ENCODE results near the gene ITGA7. TPM values are rescaled to one million over a fixed set of nuclear protein-coding genes. Genes with fewer than 3 reads are reported as not detected.

The ITGA7 gene
- polyA plus RNA-seq, 1 of the 3 experiments (the other 2 are of a cell fraction), result 19.7 TPM

- ChIA-PET POLR2A (no interaction called here), CTCF (interaction anchor here (1.0 to 2.1 kb wide), 2 partner anchors 19 to 39 kb away, joined by 3 to 12 read pairs; no protein-coding TSS in a partner anchor)
Measured at GRCh38 chr12:55695349-55695748, 12.4 kb downstream of the ITGA7 start.

More at GRCh38 chr12:55695349-55695748, 12.4 kb downstream of the ITGA7 start:
- Histone ChIP-seq H3K27ac (ENCODE audit: low read depth in 2 of 2, low read length in 1 of 2) (no peak overlapping the region), H3F3A (replicated peaks; ENCODE audit: insufficient read depth) (no peaks in the 10 kb centered on the region), H3K9me3 (no peaks in the 10 kb centered on the region), H3K9ac (no peak overlapping the region), H3K4me1 (ENCODE audit: control insufficient read depth in 1 of 2, insufficient read depth in 2 of 2, low read depth in 1 of 2, low read length in 1 of 2) (no peaks in the 10 kb centered on the region), H3K79me2 (ENCODE audit: insufficient read depth) (no peaks in the 10 kb centered on the region), H3K36me3 (replicated peaks in 1 of 2; ENCODE audit: control insufficient read depth in 1 of 2, insufficient read depth in 2 of 2, low read length in 1 of 2) (no peaks in the 10 kb centered on the region), H3K9me2 (no peaks in the 10 kb centered on the region), H3K4me3 (ENCODE audit: low read depth in 2 of 2, low read length in 1 of 2) (no peak overlapping the region), H3K27me3 (ENCODE audit: insufficient read depth) (no peaks in the 10 kb centered on the region), H2AFZ (ENCODE audit: low read depth) (no peak overlapping the region), H4K20me1 (ENCODE audit: insufficient read depth) (no peaks in the 10 kb centered on the region), H3K4me2 (no peak overlapping the region)
- TF ChIP-seq, protein P1, sequence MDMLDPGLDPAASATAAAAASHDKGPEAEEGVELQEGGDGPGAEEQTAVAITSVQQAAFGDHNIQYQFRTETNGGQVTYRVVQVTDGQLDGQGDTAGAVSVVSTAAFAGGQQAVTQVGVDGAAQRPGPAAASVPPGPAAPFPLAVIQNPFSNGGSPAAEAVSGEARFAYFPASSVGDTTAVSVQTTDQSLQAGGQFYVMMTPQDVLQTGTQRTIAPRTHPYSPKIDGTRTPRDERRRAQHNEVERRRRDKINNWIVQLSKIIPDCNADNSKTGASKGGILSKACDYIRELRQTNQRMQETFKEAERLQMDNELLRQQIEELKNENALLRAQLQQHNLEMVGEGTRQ (IDR thresholded peaks at IDR 0.05; ENCODE audit: borderline replicate concordance, low read depth, low read length), result no peak
- TF ChIP-seq TEAD4 (IDR thresholded peaks at IDR 0.05; ENCODE audit: borderline replicate concordance, insufficient read depth) (no peak), MXI1 (IDR thresholded peaks at IDR 0.05; ENCODE audit: low read depth, low read length) (no peak), EP300 (IDR thresholded peaks at IDR 0.05; ENCODE audit: borderline replicate concordance in 1 of 2, low read depth in 1 of 2, low read length in 1 of 2) (no peak), FOXM1 (IDR thresholded peaks at IDR 0.05; ENCODE audit: low read depth) (no peak), NFIC (IDR thresholded peaks at IDR 0.05; ENCODE audit: borderline replicate concordance) (no peak), RCOR1 (IDR thresholded peaks at IDR 0.05; ENCODE audit: low read length) (no peak), FOXJ3 (CRISPR knock-in tag; IDR thresholded peaks at IDR 0.05) (no peak), EZH2phosphoT487 (IDR thresholded peaks at IDR 0.05; ENCODE audit: borderline replicate concordance, low read depth) (no peak)
- TF ChIP-seq, protein P2, sequence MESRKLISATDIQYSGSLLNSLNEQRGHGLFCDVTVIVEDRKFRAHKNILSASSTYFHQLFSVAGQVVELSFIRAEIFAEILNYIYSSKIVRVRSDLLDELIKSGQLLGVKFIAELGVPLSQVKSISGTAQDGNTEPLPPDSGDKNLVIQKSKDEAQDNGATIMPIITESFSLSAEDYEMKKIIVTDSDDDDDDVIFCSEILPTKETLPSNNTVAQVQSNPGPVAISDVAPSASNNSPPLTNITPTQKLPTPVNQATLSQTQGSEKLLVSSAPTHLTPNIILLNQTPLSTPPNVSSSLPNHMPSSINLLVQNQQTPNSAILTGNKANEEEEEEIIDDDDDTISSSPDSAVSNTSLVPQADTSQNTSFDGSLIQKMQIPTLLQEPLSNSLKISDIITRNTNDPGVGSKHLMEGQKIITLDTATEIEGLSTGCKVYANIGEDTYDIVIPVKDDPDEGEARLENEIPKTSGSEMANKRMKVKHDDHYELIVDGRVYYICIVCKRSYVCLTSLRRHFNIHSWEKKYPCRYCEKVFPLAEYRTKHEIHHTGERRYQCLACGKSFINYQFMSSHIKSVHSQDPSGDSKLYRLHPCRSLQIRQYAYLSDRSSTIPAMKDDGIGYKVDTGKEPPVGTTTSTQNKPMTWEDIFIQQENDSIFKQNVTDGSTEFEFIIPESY (IDR thresholded peaks at IDR 0.05; ENCODE audit: borderline replicate concordance, low read depth), result no peak
- TF ChIP-seq, protein P3, sequence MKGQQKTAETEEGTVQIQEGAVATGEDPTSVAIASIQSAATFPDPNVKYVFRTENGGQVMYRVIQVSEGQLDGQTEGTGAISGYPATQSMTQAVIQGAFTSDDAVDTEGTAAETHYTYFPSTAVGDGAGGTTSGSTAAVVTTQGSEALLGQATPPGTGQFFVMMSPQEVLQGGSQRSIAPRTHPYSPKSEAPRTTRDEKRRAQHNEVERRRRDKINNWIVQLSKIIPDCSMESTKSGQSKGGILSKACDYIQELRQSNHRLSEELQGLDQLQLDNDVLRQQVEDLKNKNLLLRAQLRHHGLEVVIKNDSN (IDR thresholded peaks at IDR 0.05; ENCODE audit: borderline replicate concordance, low read depth), result no peak
- TF ChIP-seq, protein P4, sequence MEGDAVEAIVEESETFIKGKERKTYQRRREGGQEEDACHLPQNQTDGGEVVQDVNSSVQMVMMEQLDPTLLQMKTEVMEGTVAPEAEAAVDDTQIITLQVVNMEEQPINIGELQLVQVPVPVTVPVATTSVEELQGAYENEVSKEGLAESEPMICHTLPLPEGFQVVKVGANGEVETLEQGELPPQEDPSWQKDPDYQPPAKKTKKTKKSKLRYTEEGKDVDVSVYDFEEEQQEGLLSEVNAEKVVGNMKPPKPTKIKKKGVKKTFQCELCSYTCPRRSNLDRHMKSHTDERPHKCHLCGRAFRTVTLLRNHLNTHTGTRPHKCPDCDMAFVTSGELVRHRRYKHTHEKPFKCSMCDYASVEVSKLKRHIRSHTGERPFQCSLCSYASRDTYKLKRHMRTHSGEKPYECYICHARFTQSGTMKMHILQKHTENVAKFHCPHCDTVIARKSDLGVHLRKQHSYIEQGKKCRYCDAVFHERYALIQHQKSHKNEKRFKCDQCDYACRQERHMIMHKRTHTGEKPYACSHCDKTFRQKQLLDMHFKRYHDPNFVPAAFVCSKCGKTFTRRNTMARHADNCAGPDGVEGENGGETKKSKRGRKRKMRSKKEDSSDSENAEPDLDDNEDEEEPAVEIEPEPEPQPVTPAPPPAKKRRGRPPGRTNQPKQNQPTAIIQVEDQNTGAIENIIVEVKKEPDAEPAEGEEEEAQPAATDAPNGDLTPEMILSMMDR (IDR thresholded peaks at IDR 0.05), result no peak
- 75% methylated on average over 7 of the region's 7 CpGs for WGBS (ENCODE audit: low lambda C conversion rate)
- no peak for DNase-seq

Data from SK-N-SH (cell line).